H1 (cell line): ENCODE results near the gene GRID2.

Source experiments
- CTCF ChIP-seq, 3 experiments: IDR thresholded peaks; 1 replicate in 2 of 3; 2 replicates in 1 of 3; pipeline versions ENCODE4 v1.5.1 to v1.6.1; 2011; ENCODE audit warnings: low read length in 3 of 3, mild to moderate bottlenecking in 3 of 3, inconsistent platforms in 2 of 3, low read depth in 1 of 3, moderate library complexity in 1 of 3; ENCODE audit not compliant: insufficient read depth in 1 of 3; ENCODE audit errors: control extremely low read depth in 1 of 3
- POLR2A ChIP-seq, 2 experiments: IDR thresholded peaks; 1 replicate in 1 of 2; 2 replicates in 1 of 2; pipeline ENCODE4 v1.6.1; 2011; ENCODE audit warnings: low read depth in 2 of 2, low read length in 2 of 2, mild to moderate bottlenecking in 2 of 2; ENCODE audit errors: control extremely low read depth in 1 of 2
- TAF1 ChIP-seq: IDR thresholded peaks from 2 replicates; pipeline ENCODE4 v1.6.1; 2011; ENCODE audit warnings: mild to moderate bottlenecking, low read depth, low read length
- YY1 ChIP-seq: IDR thresholded peaks from 2 replicates; pipeline ENCODE4 v1.6.1; 2011; ENCODE audit warnings: low read depth, mild to moderate bottlenecking, low read length

DNA sequence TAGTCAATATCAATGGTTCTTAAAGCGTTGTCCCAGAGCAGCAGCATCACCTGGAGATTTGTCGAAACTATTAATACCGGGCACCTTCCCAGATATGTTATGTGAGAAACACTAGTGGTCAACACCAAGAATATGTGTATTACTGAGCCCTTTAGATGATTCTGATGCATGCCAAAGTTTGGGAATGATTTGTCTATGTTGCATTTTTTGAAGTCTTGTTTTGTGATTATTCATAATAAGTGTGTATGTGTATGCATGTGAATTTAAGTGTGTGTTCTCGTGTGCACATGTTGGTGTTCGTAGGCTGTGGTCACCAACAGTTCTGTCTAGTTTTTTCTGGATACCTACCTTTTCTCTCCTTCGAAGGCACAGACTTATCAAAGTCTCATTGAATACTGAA, 749.4 kb downstream of the GRID2 start:
- TF ChIP-seq POLR2A (IDR thresholded peaks at IDR 0.05; ENCODE audit: control extremely low read depth in 1 of 2, low read depth in 2 of 2, low read length in 2 of 2) (no peak), YY1 (no peak), TAF1 (no peak), CTCF (IDR thresholded peaks at IDR 0.05; ENCODE audit: control extremely low read depth in 1 of 3, insufficient read depth in 1 of 3, low read depth in 1 of 3, low read length in 3 of 3) (no peak)
